Measurements from ENCODE around the gene SLC7A14. TPM values are rescaled to one million over a fixed set of nuclear protein-coding genes. Genes with fewer than 3 reads are reported as not detected.
A peak's percentile ranks its signal among the peaks of the same experiment; 100 is the strongest.

SLC7A14 gene
- total and polyA plus RNA-seq, 2 donors (not counting 3 experiments of a cell fraction or from before 2014, with no cell fraction given): 0.07 to 0.57 TPM

DNA sequence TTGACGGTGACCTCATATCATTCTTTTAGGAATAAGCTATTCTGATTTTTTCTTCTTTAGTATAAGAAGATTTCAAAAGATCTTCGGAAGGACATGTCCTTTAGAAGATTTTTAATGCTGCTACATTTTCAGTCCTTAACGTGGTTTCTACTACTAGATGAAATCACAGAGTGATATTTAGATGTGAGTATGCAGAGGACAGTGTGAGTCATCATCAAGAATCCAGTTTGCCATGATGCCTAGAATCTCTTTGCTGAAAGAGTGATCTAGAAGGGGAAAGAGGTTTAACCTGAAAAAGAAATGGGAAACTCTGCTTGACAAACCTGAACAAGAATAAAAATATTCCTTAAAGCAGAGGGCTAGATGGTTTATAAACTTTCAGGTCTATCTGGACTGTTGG lies 43.2 kb downstream of the SLC7A14 start:
- intact Hi-C loops (cut with micrococcal nuclease): no loop called here

DNA sequence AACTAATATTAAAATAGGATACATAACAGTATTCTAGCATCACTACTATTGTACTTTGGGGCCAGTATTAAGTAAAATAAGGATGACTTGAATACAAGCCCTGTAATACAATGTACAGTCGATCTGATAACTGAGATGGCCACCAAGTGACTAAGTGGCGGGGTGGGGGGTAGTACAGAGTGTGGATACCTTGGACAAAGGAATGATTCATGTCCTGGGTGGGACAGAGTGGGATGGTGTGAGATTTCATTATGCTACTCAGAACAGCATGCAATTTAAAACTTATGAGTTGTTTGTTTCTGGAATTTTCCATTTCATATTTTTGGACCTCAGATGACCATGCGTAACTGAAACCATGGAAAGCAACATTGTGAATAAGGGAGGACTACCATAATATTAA lies 46.0 kb downstream of the SLC7A14 start:
- DNase-seq (ENCODE audit: low read depth, low spot score) (no peak), FAIRE-seq (peak; percentile 31)
- dilution Hi-C loops (cut with MboI; ENCODE audit: extremely low pct_ligation_motif_present, low sequenced_read_pairs): no loop called here
- Histone ChIP-seq H3K9me1 (replicated peaks; ENCODE audit: control insufficient read depth, extremely low read depth, insufficient read depth, low read length) (no peaks in the 10 kb centered on the region), H3K4me1 (ENCODE audit: control insufficient read depth, extremely low read depth, insufficient read depth, low read length) (no peaks in the 10 kb centered on the region), H3K4me3 (replicated peaks in 1 of 3; ENCODE audit: insufficient read depth in 1 of 3, low read depth in 1 of 3, low read length in 3 of 3) (no peak overlapping the region), H4K20me1 (replicated peaks; ENCODE audit: control insufficient read depth, extremely low read depth, insufficient read depth, low read length) (no peaks in the 10 kb centered on the region), H3K9me3 (replicated peaks; ENCODE audit: control insufficient read depth, insufficient read depth, low read length) (no peaks in the 10 kb centered on the region), H3K4me2 (ENCODE audit: insufficient read depth, low read length) (no peak overlapping the region), H3K36me3 (ENCODE audit: control insufficient read depth in 2 of 2, extremely low read depth in 1 of 2, insufficient read depth in 2 of 2, low read length in 2 of 2) (no peaks in the 10 kb centered on the region), H3K79me2 (ENCODE audit: control insufficient read depth, insufficient read depth, low read length) (no peaks in the 10 kb centered on the region), H3K9ac (replicated peaks; ENCODE audit: extremely low read depth, insufficient read depth, low read length) (no peak overlapping the region), H3K27ac (ENCODE audit: insufficient read depth, low read depth, low read length) (no peak overlapping the region), H2AFZ (ENCODE audit: low read depth, low read length) (no peak overlapping the region), H3K27me3 (ENCODE audit: control insufficient read depth in 2 of 2, insufficient read depth in 2 of 2, low read length in 2 of 2) (no peaks in the 10 kb centered on the region)
- peak; percentile 19 for TF ChIP-seq GATA2 (IDR thresholded peaks at IDR 0.05; ENCODE audit: insufficient read depth, insufficient read length, low read depth, low read length)
- no peak for TF ChIP-seq FOS (IDR thresholded peaks at IDR 0.05; ENCODE audit: borderline replicate concordance, insufficient read depth, low read length)
- CTCF ChIA-PET: no interaction called here
- no TSS peak for BruUV-seq (replicated peaks)
- POLR2A ChIA-PET: no interaction called here
- intact Hi-C loops (cut with micrococcal nuclease): no loop called here

More for the DNA sequence above, 43.2 kb downstream of the SLC7A14 start:
- Histone ChIP-seq H3K36me3 (ENCODE audit: control insufficient read depth in 2 of 2, extremely low read depth in 1 of 2, insufficient read depth in 2 of 2, low read length in 2 of 2) (no peaks in the 10 kb centered on the region), H4K20me1 (replicated peaks; ENCODE audit: control insufficient read depth, extremely low read depth, insufficient read depth, low read length) (no peaks in the 10 kb centered on the region), H3K27ac (ENCODE audit: insufficient read depth, low read depth, low read length) (no peak overlapping the region), H3K4me1 (ENCODE audit: control insufficient read depth, extremely low read depth, insufficient read depth, low read length) (no peaks in the 10 kb centered on the region), H3K79me2 (ENCODE audit: control insufficient read depth, insufficient read depth, low read length) (no peaks in the 10 kb centered on the region), H3K9ac (replicated peaks; ENCODE audit: extremely low read depth, insufficient read depth, low read length) (no peak overlapping the region), H3K9me3 (replicated peaks; ENCODE audit: control insufficient read depth, insufficient read depth, low read length) (no peaks in the 10 kb centered on the region), H3K4me3 (replicated peaks in 1 of 3; ENCODE audit: insufficient read depth in 1 of 3, low read depth in 1 of 3, low read length in 3 of 3) (no peak overlapping the region), H3K27me3 (ENCODE audit: control insufficient read depth in 2 of 2, insufficient read depth in 2 of 2, low read length in 2 of 2) (no peaks in the 10 kb centered on the region), H3K9me1 (replicated peaks; ENCODE audit: control insufficient read depth, extremely low read depth, insufficient read depth, low read length) (no peaks in the 10 kb centered on the region), H3K4me2 (ENCODE audit: insufficient read depth, low read length) (no peak overlapping the region), H2AFZ (ENCODE audit: low read depth, low read length) (no peak overlapping the region)
- no peak for TF ChIP-seq POLR2A (IDR thresholded peaks at IDR 0.05; ENCODE audit: low read depth, low read length)
- FAIRE-seq: no peak
- DNase-seq (ENCODE audit: low read depth, low spot score): no peak
- no TSS peak for BruUV-seq (replicated peaks)
- ChIA-PET CTCF (no interaction called here), POLR2A (no interaction called here)
- dilution Hi-C loops (cut with MboI; ENCODE audit: extremely low pct_ligation_motif_present, low sequenced_read_pairs): no loop called here
